Lung (tissue), 12 donors: Measurements from ENCODE around the gene SLC12A6. TPM values are rescaled to one million over a fixed set of nuclear protein-coding genes. Genes with fewer than 3 reads are reported as not detected.
A peak's percentile ranks its signal among the peaks of the same experiment; 100 is the strongest.

Experiments
- ATAC-seq: fragments of 200-7000 bp; cut with Tn5 transposase; one replicate; pipeline ENCODE4 v1.9.1; 2020; ENCODE audit warnings: moderate number of reproducible peaks; ENCODE audit not compliant: insufficient read depth, low FRiP score
- DNase-seq, 3 donors: peaks; one replicate each; pipeline ENCODE4 v3.0.0-alpha.2; 2013 to 2017
- H3K27ac ChIP-seq, 2 donors: one replicate each; pipeline ENCODE4 v1.5.1; 2013; ENCODE audit warnings: mild to moderate bottlenecking in 2 of 2, moderate library complexity in 2 of 2, control low read depth in 1 of 2, inconsistent platforms in 1 of 2, low read depth in 1 of 2, low read length in 1 of 2
- H3K27me3 ChIP-seq, 3 donors: one replicate each; pipeline ENCODE4 v1.5.1; 2013; ENCODE audit warnings: low read length in 2 of 3; ENCODE audit not compliant: control insufficient read depth in 3 of 3, insufficient read depth in 3 of 3
- H3K36me3 ChIP-seq, 4 donors: one replicate each; pipeline ENCODE4 v1.5.1; 2013; ENCODE audit warnings: low read length in 4 of 4, mild to moderate bottlenecking in 1 of 4, moderate library complexity in 1 of 4; ENCODE audit not compliant: control insufficient read depth in 4 of 4, insufficient read depth in 4 of 4
- H3K4me1 ChIP-seq, 5 donors: one replicate each; pipeline ENCODE4 v1.5.1; 2013; ENCODE audit warnings: low read length in 5 of 5, mild to moderate bottlenecking in 2 of 5, moderate library complexity in 1 of 5; ENCODE audit not compliant: control insufficient read depth in 5 of 5, insufficient read depth in 5 of 5
- H3K4me3 ChIP-seq: one replicate; pipeline ENCODE4 v1.5.1; 2013; ENCODE audit warnings: mild to moderate bottlenecking, control low read depth, moderate library complexity
- H3K9ac ChIP-seq, 2 donors: one replicate each; pipeline ENCODE4 v1.5.1; 2013; ENCODE audit warnings: low read length in 2 of 2, control low read depth in 1 of 2; ENCODE audit not compliant: insufficient read depth in 1 of 2
- H3K9me3 ChIP-seq, 4 donors: one replicate each; pipeline ENCODE4 v1.5.1; 2013; ENCODE audit warnings: low read length in 3 of 4, mild to moderate bottlenecking in 1 of 4, moderate library complexity in 1 of 4; ENCODE audit not compliant: control insufficient read depth in 4 of 4, insufficient read depth in 3 of 4
- CTCF ChIP-seq: IDR thresholded peaks from 2 replicates; pipeline ENCODE4 v1.5.1; 2012; ENCODE audit warnings: mild to moderate bottlenecking; ENCODE audit errors: control extremely low read depth, extremely low read depth
- WGBS, 2 donors: extraction: QIAGEN DNeasy Blood & Tissue Kit; methylation state at CpG; one replicate each; pipeline ENCODE4 v1.1.7; 2013; 5-methylcytosine and 5-hydroxymethylcytosine counted together
- polyA plus RNA-seq, 2 donors: library from polyadenylated mRNA; stranded (reverse); fragments of 200-250 nt; gene quantifications; one replicate each; pipeline ENCODE4 v1.2.1, GENCODE V29; 2013
- total RNA-seq, 2 donors: library from RNA; depleted of rRNA in 1 of 2; stranded (reverse); fragments of >200 nt in 1 of 2; gene quantifications; one replicate each; pipeline ENCODE4 v1.2.1, GENCODE V29; 2014 to 2021
- donor health status: control.
- donor health status: control.
- donor health status: Bipolar disorder and iron deficiency.
- donor health status: healthy.
- donor health status: DM: yes; HTN: yes; CAD: no.

Gene SLC12A6
- total and polyA plus RNA-seq, 4 donors = 7.6 to 58.4 (median 27.7) TPM

GRCh38 chr15:34361278-34361677, 23.7 kb upstream of the SLC12A6 start:
- Histone ChIP-seq H3K36me3 (peaks cover 5 to 15% (median 8%) of the 10 kb centered on the region in 4 donors), H3K27ac (no peak overlapping the region), H3K9me3 (no peaks in the 10 kb centered on the region), H3K27me3 (no peaks in the 10 kb centered on the region), H3K4me1 (peaks cover 0 to 11% (median 0%) of the 10 kb centered on the region in 5 donors), H3K4me3 (no peak overlapping the region), H3K9ac (no peak overlapping the region)
- TF ChIP-seq CTCF = no peak
- no peak for DNase-seq
- WGBS, 2 donors = 93 to 96% methylated on average over 7 of the region's 7 CpGs
- no peak for ATAC-seq

GRCh38 chr15:34360298-34360697, 22.7 kb upstream of the SLC12A6 start:
- ATAC-seq = no peak

GRCh38 chr15:34359416-34359815, 21.8 kb upstream of the SLC12A6 start:
- no peaks in the 10 kb centered on the region for H3K4me1 ChIP-seq
- H3K4me3 ChIP-seq = no peak overlapping the region
- ATAC-seq (no peak), DNase-seq (no peak)
- H3K9ac ChIP-seq = no peak overlapping the region
- no peaks in the 10 kb centered on the region for H3K27me3 ChIP-seq
- H3K9me3 ChIP-seq = no peaks in the 10 kb centered on the region
- WGBS, 2 donors = 88 to 89% methylated on average over 3 of the region's 3 CpGs
- H3K27ac ChIP-seq = no peak overlapping the region
- peaks cover 5 to 24% (median 8%) of the 10 kb centered on the region in 4 donors for H3K36me3 ChIP-seq
- TF ChIP-seq CTCF = no peak

More at GRCh38 chr15:34360298-34360697, 22.7 kb upstream of the SLC12A6 start:
- Histone ChIP-seq H3K4me1 (peaks cover 0 to under 1% (median 0%) of the 10 kb centered on the region in 5 donors), H3K27ac (no peak overlapping the region), H3K9me3 (no peaks in the 10 kb centered on the region), H3K9ac (no peak overlapping the region), H3K36me3 (peaks cover 5 to 24% (median 8%) of the 10 kb centered on the region in 4 donors), H3K4me3 (no peak overlapping the region), H3K27me3 (no peaks in the 10 kb centered on the region)
- no peak for TF ChIP-seq CTCF
- DNase-seq = peak in 1 of 3 donors; percentile 27
- 76 to 89% methylated on average over 1 of the region's 1 CpG for WGBS, 2 donors

GRCh38 chr15:34358948-34359347, 21.4 kb upstream of the SLC12A6 start:
- no peak for DNase-seq

More at GRCh38 chr15:34358948-34359347, 21.4 kb upstream of the SLC12A6 start:
- ATAC-seq = no peak
- peaks cover 5 to 24% (median 8%) of the 10 kb centered on the region in 4 donors for H3K36me3 ChIP-seq
- no peaks in the 10 kb centered on the region for H3K4me1 ChIP-seq
- no peak overlapping the region for H3K9ac ChIP-seq
- H3K27me3 ChIP-seq = no peaks in the 10 kb centered on the region
- 95 to 98% methylated on average over 4 of the region's 4 CpGs for WGBS, 2 donors
- H3K27ac ChIP-seq = no peak overlapping the region
- no peaks in the 10 kb centered on the region for H3K9me3 ChIP-seq
- TF ChIP-seq CTCF = no peak
- no peak overlapping the region for H3K4me3 ChIP-seq
